SK-MEL-5 (cell line): ENCODE measurements around the gene ATP6V1G3. TPM values are rescaled to one million over a fixed set of nuclear protein-coding genes. Genes with fewer than 3 reads are reported as not detected.
"Not testable (repeated sequence)": the region's sequence is repeated elsewhere in the genome, so short reads cannot be mapped to it uniquely, and the experiment has no call there.

Source experiments
- DNase-seq: peaks from one replicate; pipeline ENCODE4 v3.0.0-alpha.2; 2016; ENCODE audit warnings: low read depth, low spot score
- in situ Hi-C: cut with HindIII; loops from 2 replicates; pipeline ENCODE4 v1.10.0; 2016; ENCODE audit warnings: low sequenced_read_pairs, high pct_unique_total_duplicates, low pct_unique_long_range_greater_than_20kb
- total RNA-seq: library from RNA; depleted of rRNA; stranded (reverse); fragments of >200 nt; shearing (Covaris generic); gene quantifications from 2 replicates; pipeline ENCODE4 v1.2.3, GENCODE V29; 2014; rRNA removed

ATP6V1G3 gene
- total RNA-seq, 1 experiment from 2014 or later = not detected

DNA sequence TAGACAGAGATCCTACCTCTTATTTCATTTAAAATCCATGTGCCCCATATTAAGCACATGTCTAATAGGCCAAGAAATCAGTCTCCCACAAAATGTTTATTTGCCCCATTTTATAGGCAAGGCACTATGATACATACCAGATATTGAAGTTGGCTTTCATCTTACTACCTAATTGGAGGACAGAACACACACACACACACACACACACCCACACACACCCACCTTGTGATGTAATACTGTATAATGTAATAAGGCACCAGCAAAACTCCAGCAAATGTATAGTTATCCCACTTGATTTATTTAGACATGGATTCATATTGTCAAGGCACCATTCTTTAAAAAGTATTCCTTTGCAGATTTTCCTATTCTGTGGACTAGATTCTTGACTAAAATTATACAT, 56.8 kb downstream of the ATP6V1G3 start:
- no peak for DNase-seq
- in situ Hi-C loops = no loop called here

DNA sequence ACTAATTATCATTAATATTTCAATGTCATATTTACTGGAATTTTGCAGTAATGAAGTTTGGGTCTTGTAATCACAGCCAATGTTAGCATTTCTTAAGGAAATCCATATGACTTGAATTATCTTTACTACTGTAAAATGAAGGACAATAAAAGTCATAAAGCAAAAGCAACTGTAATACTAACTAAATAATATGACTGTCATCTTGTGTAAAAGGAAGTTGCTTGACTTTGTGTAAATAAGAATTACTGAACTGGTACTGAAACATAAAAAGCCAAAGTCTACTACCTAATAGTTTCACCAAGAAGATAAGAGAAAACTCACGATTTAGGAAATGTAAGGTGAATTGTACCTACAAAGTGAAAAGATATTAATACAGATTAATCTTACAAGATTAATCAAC, 57.5 kb downstream of the ATP6V1G3 start:
- no peak for DNase-seq
- in situ Hi-C loops = no loop called here

DNA sequence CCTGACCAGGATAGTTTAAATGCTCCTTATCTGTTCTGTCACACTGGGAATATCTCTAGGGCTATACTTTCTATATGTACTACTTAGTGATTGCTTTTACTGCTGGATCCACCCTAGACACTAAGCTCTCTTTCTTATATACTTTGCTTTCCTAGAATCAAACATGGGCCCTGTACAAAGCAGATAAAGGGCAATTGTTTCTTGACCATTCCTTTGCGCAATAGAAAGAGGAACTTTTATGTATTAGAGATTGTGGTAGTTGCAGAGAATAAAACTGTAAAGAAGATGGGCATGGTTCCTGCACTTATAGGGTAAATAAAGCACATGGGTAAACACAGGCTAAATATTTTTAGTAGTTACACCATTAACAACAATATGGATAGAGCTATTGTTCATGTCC, 58.8 kb downstream of the ATP6V1G3 start:
- DNase-seq = peak; percentile 66
- in situ Hi-C loops = no loop called here

DNA sequence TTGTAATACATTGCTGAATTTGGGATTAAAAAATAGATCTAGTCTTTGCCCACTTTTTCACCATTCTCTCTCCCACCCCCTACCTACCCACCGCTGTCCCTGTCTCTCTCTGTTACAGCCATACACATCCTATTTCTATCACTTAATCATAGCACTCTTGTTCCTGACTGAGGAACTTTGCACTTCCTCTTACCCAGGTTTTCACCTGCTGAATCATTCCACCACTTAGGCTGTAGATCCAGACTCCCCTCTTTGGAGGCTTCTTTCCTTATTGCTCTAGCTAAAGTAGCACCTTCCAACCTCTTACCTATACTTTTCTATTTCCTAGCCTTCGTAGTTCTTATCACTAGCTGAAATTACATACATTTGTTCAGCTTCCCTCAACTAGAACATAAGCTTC, 59.6 kb downstream of the ATP6V1G3 start:
- in situ Hi-C loops = no loop called here

DNA sequence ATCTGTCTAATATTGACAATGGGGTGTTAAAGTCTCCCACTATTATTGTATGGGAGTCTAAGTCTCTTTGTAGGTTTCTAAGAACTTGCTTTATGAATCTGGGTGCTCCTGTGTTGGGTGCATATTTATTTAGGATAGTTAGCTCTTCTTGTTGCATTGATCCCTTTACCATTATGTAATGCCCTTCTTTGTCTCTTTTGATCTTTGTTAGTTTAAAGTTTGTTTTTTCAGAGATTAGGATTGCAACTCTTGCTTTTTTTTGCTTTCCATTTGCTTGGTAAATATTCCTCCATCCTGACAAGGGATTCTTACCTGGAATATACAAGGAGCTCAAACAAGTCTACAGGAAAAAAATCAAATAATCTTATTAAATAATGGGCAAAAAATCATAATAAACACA, 63.1 kb downstream of the ATP6V1G3 start:
- in situ Hi-C loops, DNase-seq: not testable (repeated sequence)

More for the DNA sequence above, 59.6 kb downstream of the ATP6V1G3 start:
- DNase-seq = no peak

Other genes with a start within 250 kb of the ATP6V1G3 start
- gene PTPRC, start 98.4 kb upstream of the ATP6V1G3 start, total RNA-seq = 0.35 and 0.45 TPM in 2 replicates